H9 (cell line): ENCODE measurements around the gene HOXD10. TPM values are rescaled to one million over a fixed set of nuclear protein-coding genes. Genes with fewer than 3 reads are reported as not detected.

ENCODE experiments used
- DNase-seq: peaks from one replicate; pipeline ENCODE4 v3.0.0-alpha.2; 2017
- H2AFZ ChIP-seq: one replicate; pipeline ENCODE4 v1.6.1; 2013; ENCODE audit warnings: mild to moderate bottlenecking, low read length, control low read depth, moderate library complexity
- H2AK5ac ChIP-seq: 2 replicates; pipeline ENCODE4 v1.6.1; 2013; ENCODE audit warnings: low read length, control low read depth, mixed read lengths; ENCODE audit not compliant: insufficient read length
- H2BK120ac ChIP-seq: one replicate; pipeline ENCODE4 v1.6.1; 2013; ENCODE audit warnings: low read depth, mild to moderate bottlenecking, low read length, control low read depth, inconsistent platforms; ENCODE audit not compliant: poor library complexity, severe bottlenecking
- H2BK12ac ChIP-seq: 2 replicates; pipeline ENCODE4 v1.6.1; 2013; ENCODE audit warnings: low read length, control low read depth, mixed read lengths, low read depth; ENCODE audit not compliant: insufficient read length
- H2BK15ac ChIP-seq: 2 replicates; pipeline ENCODE4 v1.6.1; 2013; ENCODE audit warnings: low read depth, low read length, control low read depth
- H2BK20ac ChIP-seq: one replicate; pipeline ENCODE4 v1.6.1; 2013; ENCODE audit warnings: low read depth, mild to moderate bottlenecking, low read length, control low read depth, inconsistent platforms; ENCODE audit not compliant: poor library complexity, severe bottlenecking
- H2BK5ac ChIP-seq: 2 replicates; pipeline ENCODE4 v1.6.1; 2013; ENCODE audit warnings: low read length, control low read depth, mixed read lengths; ENCODE audit not compliant: insufficient read length
- H3K14ac ChIP-seq: 2 replicates; pipeline ENCODE4 v1.6.1; 2013; ENCODE audit warnings: low read length, control low read depth; ENCODE audit not compliant: insufficient read depth
- H3K18ac ChIP-seq: 2 replicates; pipeline ENCODE4 v1.6.1; 2013; ENCODE audit warnings: low read depth, mild to moderate bottlenecking, mixed read lengths, low read length, control low read depth; ENCODE audit not compliant: insufficient read length
- H3K23ac ChIP-seq: 2 replicates; pipeline ENCODE4 v1.6.1; 2013; ENCODE audit warnings: low read length, control low read depth, mixed read lengths, low read depth; ENCODE audit not compliant: insufficient read length
- H3K23me2 ChIP-seq: 2 replicates; pipeline ENCODE4 v1.6.1; 2013; ENCODE audit warnings: low read depth, mild to moderate bottlenecking, mixed read lengths, low read length, control low read depth; ENCODE audit not compliant: insufficient read length, poor library complexity, severe bottlenecking
- H3K27ac ChIP-seq: 2 replicates; pipeline ENCODE4 v1.5.1; 2013; ENCODE audit warnings: low read length, control low read depth, mixed read lengths, low read depth; ENCODE audit not compliant: insufficient read length
- H3K27me3 ChIP-seq: 2 replicates; pipeline ENCODE4 v1.6.1; 2013; ENCODE audit warnings: low read length, control low read depth, inconsistent platforms; ENCODE audit not compliant: insufficient read depth
- H3K4ac ChIP-seq: 2 replicates; pipeline ENCODE4 v1.6.1; 2013; ENCODE audit warnings: low read depth, mild to moderate bottlenecking, control low read depth, inconsistent platforms, low read length, moderate library complexity
- H3K4me1 ChIP-seq: 2 replicates; pipeline ENCODE4 v1.6.1; 2013; ENCODE audit warnings: low read length, control low read depth, inconsistent platforms; ENCODE audit not compliant: insufficient read depth
- H3K4me2 ChIP-seq: 2 replicates; pipeline ENCODE4 v1.6.1; 2013; ENCODE audit warnings: low read length, control low read depth, mixed read lengths; ENCODE audit not compliant: insufficient read length, insufficient read depth
- H3K56ac ChIP-seq: 2 replicates; pipeline ENCODE4 v1.6.1; 2013; ENCODE audit warnings: low read depth, mild to moderate bottlenecking, mixed read lengths, low read length, control low read depth; ENCODE audit not compliant: insufficient read length
- H3K79me1 ChIP-seq: 2 replicates; pipeline ENCODE4 v1.6.1; 2013; ENCODE audit warnings: low read depth, mild to moderate bottlenecking, moderate library complexity, low read length, control low read depth, inconsistent platforms; ENCODE audit not compliant: insufficient read depth, poor library complexity, severe bottlenecking
- H3K79me2 ChIP-seq: 2 replicates; pipeline ENCODE4 v1.6.1; 2013; ENCODE audit warnings: low read length, control low read depth, inconsistent platforms; ENCODE audit not compliant: insufficient read depth
- H3K9ac ChIP-seq: 2 replicates; pipeline ENCODE4 v1.6.1; 2013; ENCODE audit warnings: low read length, control low read depth, mixed read lengths; ENCODE audit not compliant: insufficient read length; ENCODE audit errors: extremely low read depth
- H3K9me3 ChIP-seq: one replicate; pipeline ENCODE4 v1.6.1; 2013; ENCODE audit warnings: low read depth, low read length, inconsistent platforms; ENCODE audit not compliant: control insufficient read depth
- H3T11ph ChIP-seq: one replicate; pipeline ENCODE4 v1.6.1; 2013; ENCODE audit warnings: mild to moderate bottlenecking, low read length, control low read depth, inconsistent platforms
- H4K20me1 ChIP-seq: one replicate; pipeline ENCODE4 v1.6.1; 2013; ENCODE audit not compliant: control insufficient read depth, insufficient read length, insufficient read depth
- H4K5ac ChIP-seq: 2 replicates; pipeline ENCODE4 v1.6.1; 2013; ENCODE audit warnings: low read depth, mild to moderate bottlenecking, mixed read lengths, low read length, control low read depth; ENCODE audit not compliant: insufficient read length
- H4K8ac ChIP-seq: replicated peaks from 2 replicates; pipeline ENCODE4 v1.6.1; 2013; ENCODE audit warnings: low read length, control low read depth, mixed read lengths, low read depth; ENCODE audit not compliant: insufficient read length
- H4K91ac ChIP-seq: 2 replicates; pipeline ENCODE4 v1.6.1; 2013; ENCODE audit warnings: low read depth, mild to moderate bottlenecking, moderate library complexity, mixed read lengths, low read length, control low read depth; ENCODE audit not compliant: insufficient read length
- H3K27ac Mint-ChIP-seq, 3 experiments: 2 replicates in 2 of 3; 3 replicates in 1 of 3; pipeline ENCODE4 v1.8.0; 2020 to 2021; ENCODE audit warnings: mixed read lengths in 3 of 3, mild to moderate bottlenecking in 1 of 3, moderate library complexity in 1 of 3
- H3K27me3 Mint-ChIP-seq: 2 replicates; pipeline ENCODE4 v1.8.0; 2021; ENCODE audit warnings: low read depth, mild to moderate bottlenecking, moderate library complexity, mixed read lengths
- H3K36me3 Mint-ChIP-seq, 3 experiments: 2 replicates in 2 of 3; 3 replicates in 1 of 3; pipeline ENCODE4 v1.8.0; 2020 to 2021; ENCODE audit warnings: low read depth in 3 of 3, mixed read lengths in 3 of 3; ENCODE audit not compliant: insufficient read depth in 1 of 3
- H3K4me1 Mint-ChIP-seq, 2 experiments: 2 replicates each; pipeline ENCODE4 v1.8.0; 2020; ENCODE audit warnings: mixed read lengths in 2 of 2
- H3K4me3 Mint-ChIP-seq, 2 experiments: 2 replicates in 1 of 2; 3 replicates in 1 of 2; pipeline ENCODE4 v1.8.0; 2020 to 2021; ENCODE audit warnings: mild to moderate bottlenecking in 2 of 2, mixed read lengths in 2 of 2, moderate library complexity in 1 of 2
- H3K9me3 Mint-ChIP-seq, 2 experiments: 2 replicates in 1 of 2; 3 replicates in 1 of 2; pipeline ENCODE4 v1.8.0; 2020; ENCODE audit warnings: mild to moderate bottlenecking in 2 of 2, mixed read lengths in 2 of 2, moderate library complexity in 1 of 2
- CTCF ChIP-seq: fragments of 200-600 bp; sonication (generic); conservative IDR thresholded peaks from 3 replicates; pipeline ENCODE4 v1.8.0; 2021; ENCODE audit warnings: antibody characterized with exemption, mild to moderate bottlenecking
- WGBS: extraction: QIAGEN DNeasy Blood & Tissue Kit; methylation state at CpG from one replicate; pipeline ENCODE4 v1.1.7; 2013; ENCODE audit warnings: missing lambda C conversion rate, low lambda C conversion rate, mixed read lengths; ENCODE audit not compliant: insufficient read length; ENCODE audit errors: extremely low coverage; 5-methylcytosine and 5-hydroxymethylcytosine counted together
- total RNA-seq: library from RNA; stranded (reverse); gene quantifications from 2 replicates; pipeline ENCODE4 v1.2.1, GENCODE V29; 2021

HOXD10 gene
- total RNA-seq, 1 experiment from 2014 or later, result not detected

DNA sequence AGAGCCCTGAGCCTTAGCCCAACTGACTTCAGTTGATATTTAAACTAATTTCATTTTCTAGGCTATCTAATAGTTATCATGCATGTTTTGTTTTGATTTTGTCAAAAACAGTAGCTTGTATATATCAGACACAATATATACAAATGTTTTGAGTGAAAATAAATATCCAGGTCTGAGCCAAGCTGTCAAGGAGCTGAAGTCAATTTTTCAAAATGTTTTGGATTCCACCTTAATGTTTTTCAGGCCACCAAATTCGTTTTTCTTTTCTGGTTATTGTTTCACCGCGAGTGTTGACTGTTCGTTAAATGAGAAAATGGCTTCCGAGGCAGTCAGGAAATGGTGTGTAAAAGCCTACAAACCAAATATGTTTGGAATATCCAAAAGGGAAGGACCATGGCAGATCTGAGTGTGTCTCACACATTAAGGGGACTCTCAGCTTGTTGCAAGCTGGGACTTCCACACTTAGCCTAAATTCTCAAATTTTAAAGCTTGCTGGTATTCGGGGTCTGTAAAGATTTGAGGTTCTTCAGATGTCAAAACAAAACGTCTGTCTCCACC is 14.2 kb upstream of the HOXD10 start:
- Histone ChIP-seq H4K8ac (no peak overlapping the region), H2BK12ac (no peak overlapping the region), H3K18ac (no peak overlapping the region), H3K9me3 (no peaks in the 10 kb centered on the region), H3K23me2 (peaks cover 5% of the 10 kb centered on the region), H3K27me3 (peaks cover 94% of the 10 kb centered on the region), H2BK5ac (no peak overlapping the region), H2BK120ac (no peak overlapping the region), H3K4me1 (peaks cover 3% of the 10 kb centered on the region; the same call in 1 of the 2 replicates), H3K79me2 (no peaks in the 10 kb centered on the region), H2BK15ac (no peak overlapping the region), H3K4me2 (no peak overlapping the region), H3K4ac (no peak overlapping the region), H3K14ac (no peak overlapping the region), H2BK20ac (no peak overlapping the region), H4K20me1 (no peaks in the 10 kb centered on the region), H3K9ac (no peak overlapping the region), H2AK5ac (no peak overlapping the region), H3K27ac (no peak overlapping the region), H3K23ac (no peak overlapping the region), H3K79me1 (no peaks in the 10 kb centered on the region), H4K91ac (no peak overlapping the region), H3K56ac (no peak overlapping the region), H2AFZ (no peak overlapping the region), H3T11ph (no peak overlapping the region), H4K5ac (no peak overlapping the region)
- WGBS, result no CpG with 5 or more reads among the region's 7 CpGs
- DNase-seq, result no peak
- no peak overlapping the region; a peak in 1 of 5 replicates for H3K4me3 Mint-ChIP-seq
- peaks cover 5 to 19% of the 10 kb centered on the region in 2 experiments for H3K9me3 Mint-ChIP-seq
- peaks cover 100% of the 10 kb centered on the region for H3K27me3 Mint-ChIP-seq
- H3K4me1 Mint-ChIP-seq, result peaks cover 28 to 47% of the 10 kb centered on the region in 2 experiments
- TF ChIP-seq CTCF, result no peak
- no peak overlapping the region for H3K27ac Mint-ChIP-seq
- no peaks in the 10 kb centered on the region; a peak in 2 of 7 replicates for H3K36me3 Mint-ChIP-seq
